SK-N-SH treated with all-trans-retinoic acid at 6 μM for 48 hours (cell line): ENCODE data around the gene HRH3.

Experiments
- RARB ChIP-seq: fragments of 250-450 bp; sonication (Bioruptor Pico); IDR thresholded peaks from 2 replicates; pipeline ENCODE4 v1.8.0; 2021; ENCODE audit warnings: mild to moderate bottlenecking, moderate library complexity
- TCF4 ChIP-seq: fragments of 250-450 bp; sonication (Bioruptor Pico); IDR thresholded peaks from 2 replicates; pipeline ENCODE4 v1.8.0; 2021; ENCODE audit warnings: mild to moderate bottlenecking, moderate library complexity, borderline replicate concordance
- ZFP30 ChIP-seq: fragments of 450-650 bp; formaldehyde crosslinking; IDR thresholded peaks from 2 replicates; pipeline ENCODE4 v1.5.0; 2022; ENCODE audit warnings: mild to moderate bottlenecking, moderate library complexity

- no peak for TF ChIP-seq TCF4 (CRISPR knock-in tag)
- no peak for TF ChIP-seq RARB (CRISPR knock-in tag)
- no peak for TF ChIP-seq ZFP30 (CRISPR knock-in tag)
These were observed 32.4 kb upstream of the HRH3 start for GRCh38 chr20:62252342-62252966.
